ENCODE measurements around the gene C19orf25.

C19orf25 gene

GRCh38 chr19:1466461-1467214 lies 12.4 kb downstream of the C19orf25 start:
- DNase-seq (ENCODE audit: low read depth in 2 of 2): no peak

GRCh38 chr19:1466018-1466460 lies 13.0 kb downstream of the C19orf25 start:
- no peak for DNase-seq (ENCODE audit: low read depth in 2 of 2)

DNA sequence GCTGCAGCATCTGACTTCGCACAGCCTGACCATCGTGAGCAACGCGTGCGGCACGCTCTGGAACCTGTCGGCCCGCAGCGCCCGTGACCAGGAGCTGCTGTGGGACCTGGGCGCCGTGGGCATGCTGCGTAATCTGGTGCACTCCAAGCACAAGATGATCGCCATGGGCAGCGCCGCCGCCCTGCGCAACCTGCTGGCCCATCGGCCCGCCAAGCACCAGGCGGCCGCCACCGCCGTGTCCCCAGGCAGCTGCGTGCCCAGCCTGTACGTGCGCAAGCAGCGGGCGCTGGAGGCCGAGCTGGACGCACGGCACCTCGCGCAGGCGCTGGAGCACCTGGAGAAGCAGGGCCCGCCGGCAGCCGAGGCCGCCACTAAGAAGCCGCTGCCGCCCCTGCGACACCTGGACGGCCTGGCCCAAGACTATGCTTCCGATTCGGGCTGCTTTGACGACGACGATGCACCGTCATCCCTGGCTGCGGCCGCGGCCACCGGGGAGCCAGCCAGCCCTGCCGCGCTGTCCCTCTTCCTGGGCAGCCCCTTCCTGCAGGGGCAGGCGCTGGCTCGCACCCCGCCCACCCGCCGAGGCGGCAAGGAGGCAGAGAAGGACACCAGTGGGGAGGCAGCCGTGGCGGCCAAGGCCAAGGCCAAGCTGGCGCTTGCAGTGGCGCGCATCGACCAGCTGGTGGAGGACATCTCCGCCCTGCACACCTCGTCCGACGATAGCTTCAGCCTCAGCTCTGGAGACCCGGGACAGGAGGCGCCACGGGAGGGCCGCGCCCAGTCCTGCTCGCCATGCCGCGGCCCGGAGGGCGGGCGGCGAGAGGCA lies 13.6 kb downstream of the C19orf25 start:
- DNase-seq (ENCODE audit: low read depth in 2 of 2): no peak

GRCh38 chr19:1461862-1462261 lies 17.2 kb downstream of the C19orf25 start:
- DNase-seq (ENCODE audit: low read depth in 2 of 2): no peak

DNA sequence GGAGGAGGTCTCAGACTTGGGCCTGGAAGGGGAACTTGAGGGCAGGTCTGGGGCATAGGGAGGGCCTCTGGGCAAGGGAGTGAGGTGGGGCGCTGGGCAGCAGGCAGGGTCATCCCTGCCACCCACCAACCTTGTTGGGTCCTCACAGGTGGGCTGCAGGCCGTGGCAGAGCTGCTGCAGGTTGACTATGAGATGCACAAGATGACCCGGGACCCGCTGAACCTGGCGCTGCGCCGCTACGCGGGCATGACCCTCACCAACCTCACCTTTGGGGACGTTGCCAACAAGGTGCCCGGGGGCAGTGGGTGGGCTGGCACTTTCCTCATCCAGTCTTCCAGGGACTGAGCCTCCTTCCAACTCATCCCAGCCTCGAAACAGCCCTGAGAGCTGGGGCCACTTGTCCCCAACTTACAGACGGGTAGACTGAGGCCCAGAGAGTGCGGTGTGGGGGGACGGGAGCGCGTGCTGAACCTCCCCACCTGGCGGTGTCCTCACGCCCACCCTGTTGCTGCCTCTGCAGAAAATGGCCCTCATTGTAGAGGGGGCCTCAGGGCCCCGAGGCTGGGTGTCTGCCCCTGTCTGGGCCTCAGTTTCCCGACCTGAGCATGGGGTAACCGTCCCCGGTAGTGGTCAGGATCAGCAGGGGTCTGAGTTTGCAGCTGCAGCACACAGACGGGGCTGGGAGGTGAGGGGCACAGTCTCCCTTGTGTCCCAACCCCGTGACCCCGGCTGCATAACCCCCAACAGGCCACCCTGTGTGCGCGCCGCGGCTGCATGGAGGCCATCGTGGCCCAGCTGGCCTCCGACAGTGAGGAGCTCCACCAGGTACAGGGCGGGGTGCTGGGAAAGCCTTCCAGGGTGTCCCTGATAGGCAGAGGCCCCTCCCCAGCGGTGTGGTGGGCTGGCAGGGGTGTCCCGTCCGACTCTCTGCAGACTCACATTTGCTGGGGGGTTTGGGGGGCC lies 18.7 kb downstream of the C19orf25 start:
- DNase-seq (ENCODE audit: low read depth in 2 of 2): no peak

DNA sequence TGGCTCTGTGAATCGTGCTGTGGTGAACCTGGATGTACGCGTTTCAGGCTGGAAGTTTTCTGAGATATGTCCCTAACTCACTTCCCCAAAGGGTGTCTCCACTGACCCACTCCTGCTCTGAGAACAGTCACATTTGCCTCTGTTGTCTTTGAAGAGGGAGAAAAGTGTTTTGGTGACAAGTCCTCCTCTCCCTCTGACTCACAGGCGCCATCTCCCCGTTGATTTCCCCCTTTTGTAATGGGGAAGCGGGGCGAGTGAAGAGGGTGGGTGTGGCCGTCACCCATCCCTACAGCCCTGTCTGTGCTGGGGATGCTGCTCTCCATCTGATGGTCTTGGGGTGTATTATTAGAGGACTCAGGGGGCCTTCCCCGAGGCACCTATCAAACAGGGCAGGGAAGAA lies 19.5 kb downstream of the C19orf25 start:
- DNase-seq (ENCODE audit: low read depth in 2 of 2): no peak

GRCh38 chr19:1457892-1458291 lies 21.1 kb downstream of the C19orf25 start:
- DNase-seq (ENCODE audit: low read depth in 2 of 2): no peak

DNA sequence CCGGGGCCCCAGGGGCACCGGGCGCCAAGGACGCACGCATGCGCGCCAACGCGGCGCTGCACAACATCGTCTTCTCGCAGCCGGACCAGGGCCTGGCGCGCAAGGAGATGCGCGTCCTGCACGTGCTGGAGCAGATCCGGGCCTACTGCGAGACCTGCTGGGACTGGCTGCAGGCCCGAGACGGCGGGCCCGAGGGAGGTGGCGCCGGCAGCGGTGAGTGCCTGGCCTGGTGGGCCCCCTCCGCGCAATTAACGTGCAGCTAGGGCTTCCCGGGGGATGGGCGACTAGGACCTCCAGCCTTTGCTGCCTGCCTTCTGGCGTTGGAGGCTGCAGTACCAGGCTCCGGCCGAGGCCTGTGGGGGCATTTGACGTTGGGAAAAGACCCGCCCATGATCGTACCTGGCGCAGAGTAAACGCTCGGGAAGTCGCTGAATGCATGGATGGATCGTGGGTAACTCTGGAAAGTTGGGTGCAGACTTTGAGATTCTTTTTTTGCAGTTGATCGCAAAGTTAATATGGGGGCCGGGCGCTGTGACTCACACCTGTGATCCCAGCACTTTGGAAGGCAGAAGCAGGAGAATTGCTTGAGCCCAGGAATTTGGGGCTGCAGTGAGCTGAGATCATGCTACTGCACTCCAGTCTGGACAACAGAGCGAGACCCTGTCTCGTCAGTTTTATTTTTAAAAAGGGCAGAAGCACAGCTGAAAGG lies 21.8 kb downstream of the C19orf25 start:
- DNase-seq (ENCODE audit: low read depth in 2 of 2): no peak

GRCh38 chr19:1456121-1456900 lies 22.7 kb downstream of the C19orf25 start:
- DNase-seq (ENCODE audit: low read depth in 2 of 2): no peak

DNA sequence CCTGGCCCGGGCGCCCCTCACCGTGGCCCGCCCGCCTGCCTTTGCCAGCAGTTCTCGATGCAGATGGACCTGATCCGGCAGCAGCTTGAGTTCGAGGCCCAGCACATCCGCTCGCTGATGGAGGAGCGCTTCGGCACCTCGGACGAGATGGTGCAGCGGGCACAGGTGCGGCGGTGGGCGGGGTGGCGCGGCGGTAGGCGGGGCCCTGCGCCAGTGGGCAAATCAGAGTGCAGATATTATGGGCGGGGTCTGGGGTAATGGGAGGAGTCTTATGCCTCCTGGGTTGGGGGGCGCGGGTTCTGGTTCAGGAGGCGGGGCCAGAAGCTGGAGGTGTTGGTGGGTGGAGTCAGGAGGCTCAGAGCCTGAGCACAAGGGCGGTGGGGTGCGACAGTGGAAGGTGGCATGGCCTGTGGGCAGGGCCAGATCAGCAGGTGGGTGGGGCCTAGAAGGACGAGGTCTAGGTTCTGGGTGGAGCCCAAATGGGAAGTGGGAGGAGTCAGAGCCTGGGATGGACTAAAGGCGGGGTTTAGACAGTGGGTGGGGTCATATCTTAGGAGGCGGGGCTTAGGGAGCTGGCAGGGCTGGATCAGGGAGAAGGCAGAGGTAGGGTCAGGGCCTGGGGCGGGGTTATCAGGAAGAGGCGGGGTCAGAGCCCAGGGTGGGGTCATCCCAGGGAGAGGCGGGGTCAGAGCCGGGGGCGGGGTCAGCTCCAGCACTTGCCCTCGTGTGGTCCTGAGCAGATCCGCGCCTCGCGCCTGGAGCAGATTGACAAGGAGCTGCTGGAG lies 23.5 kb downstream of the C19orf25 start:
- no peak for DNase-seq (ENCODE audit: low read depth in 2 of 2)

GRCh38 chr19:1455002-1455335 lies 24.0 kb downstream of the C19orf25 start:
- no peak for DNase-seq (ENCODE audit: low read depth in 2 of 2)

- DNase-seq (ENCODE audit: low read depth in 2 of 2): no peak
Observed at GRCh38 chr19:1453525-1454364, 25.3 kb downstream of the C19orf25 start.

- no peak for DNase-seq (ENCODE audit: low read depth in 2 of 2)
Observed at GRCh38 chr19:1452802-1453524, 26.1 kb downstream of the C19orf25 start.

DNA sequence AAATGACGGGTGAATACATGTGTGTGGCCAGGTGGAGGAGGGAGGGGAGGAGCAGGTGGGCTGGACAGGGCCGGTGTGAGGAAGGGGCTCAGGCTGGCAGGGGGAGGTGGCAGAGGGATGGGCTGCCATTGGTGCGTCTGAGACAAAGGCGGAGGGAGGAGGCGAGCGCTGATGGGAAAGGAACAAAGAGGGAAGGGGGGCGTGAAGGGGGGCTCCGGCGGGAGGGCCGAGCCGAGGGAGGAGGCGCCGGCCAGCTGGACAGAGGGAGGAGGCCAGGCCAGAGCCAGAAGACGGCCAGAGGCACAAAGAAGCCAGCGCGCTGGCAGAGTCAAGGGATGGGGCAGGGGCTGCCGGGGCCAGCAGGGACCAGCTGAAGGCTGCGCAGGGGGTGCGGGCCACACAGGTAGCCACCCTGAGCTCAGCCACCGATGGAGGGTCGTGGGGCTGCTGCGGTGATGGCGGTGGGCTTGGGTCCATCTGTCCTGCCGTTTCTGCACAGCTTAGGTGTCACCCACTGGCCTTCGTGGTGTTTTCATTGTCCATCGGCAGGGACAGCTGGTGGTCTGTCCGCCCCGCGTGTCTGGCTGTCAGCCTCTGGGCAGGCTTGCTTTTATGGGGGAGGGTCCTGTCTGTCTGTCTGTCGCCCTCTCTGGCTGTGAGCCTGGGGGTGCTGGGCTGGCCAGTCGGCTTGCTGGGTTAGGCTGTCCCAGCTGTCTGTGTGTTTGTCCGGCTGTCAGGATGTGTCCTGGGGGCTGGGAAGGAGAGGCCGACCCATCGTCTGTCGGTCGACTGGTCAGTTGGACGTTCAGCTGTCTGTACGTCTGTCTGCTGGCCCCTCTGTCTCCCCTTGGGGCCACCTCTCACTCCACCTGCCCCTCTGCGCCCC lies 26.9 kb downstream of the C19orf25 start:
- no peak for DNase-seq (ENCODE audit: low read depth in 2 of 2)

DNA sequence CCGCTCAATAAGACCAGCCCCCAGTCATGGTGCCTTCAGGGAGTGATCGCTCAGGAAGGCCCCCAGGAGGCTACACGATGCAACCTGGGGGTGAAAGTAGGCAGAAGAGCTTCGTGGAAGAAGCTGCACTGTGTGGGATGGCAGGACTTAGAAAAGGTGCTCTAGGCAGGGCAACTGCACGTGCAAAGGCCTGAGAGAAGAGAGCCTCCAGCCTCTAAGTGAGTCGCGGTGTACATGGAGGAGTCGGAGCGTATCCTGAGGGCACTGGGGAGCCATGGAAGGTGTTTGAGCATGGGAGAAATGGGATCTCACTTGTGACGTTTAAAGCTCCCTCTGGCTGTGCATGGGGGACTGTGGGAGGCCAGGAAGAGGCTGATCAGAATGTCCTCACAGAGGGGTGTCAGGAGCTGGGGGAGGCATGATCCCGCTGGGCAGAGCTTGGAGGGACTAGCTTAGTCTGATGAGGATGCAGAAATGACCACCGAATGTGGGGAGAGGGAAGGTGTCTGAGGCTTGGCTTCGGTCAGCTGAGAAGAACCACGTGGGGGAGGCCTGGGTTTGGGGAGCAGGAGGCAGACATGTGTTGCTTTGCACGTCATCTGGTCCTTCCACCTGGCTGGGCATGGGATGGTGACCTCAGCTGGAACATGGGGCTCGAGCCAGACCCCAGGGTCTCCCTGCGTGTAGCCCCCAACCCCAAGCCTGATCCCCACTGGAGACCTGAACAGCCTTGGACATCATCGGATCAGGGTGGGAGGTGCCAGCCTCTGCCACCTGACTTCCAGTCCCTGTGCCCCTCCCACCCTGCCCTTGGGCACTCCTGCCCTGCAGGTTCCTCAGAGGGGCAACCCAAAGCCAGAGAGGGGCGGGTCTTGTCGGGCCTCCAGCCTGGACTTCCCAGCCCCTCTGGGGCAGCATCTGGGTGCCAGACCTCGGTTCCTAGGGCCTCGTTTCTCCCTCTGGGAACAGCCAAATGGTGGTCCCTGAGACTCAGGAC lies 28.0 kb downstream of the C19orf25 start:
- no peak for DNase-seq (ENCODE audit: low read depth in 2 of 2)

Data from fibroblast of skin of left quadriceps (primary cell).